Peyer's patch (tissue), 4 donors: ENCODE measurements around the gene DCLK3. TPM values are rescaled to one million over a fixed set of nuclear protein-coding genes. Genes with fewer than 3 reads are reported as not detected.

Experiments
- DNase-seq, 3 donors: peaks; one replicate each; pipeline ENCODE4 v3.0.0-alpha.2; 2017 to 2019
- H3K27ac ChIP-seq, 4 donors: fragments of 200-600 bp; sonication (generic); one replicate each; pipeline ENCODE4 v1.5.1; 2016 to 2019
- H3K27me3 ChIP-seq, 2 donors: fragments of 200-600 bp; sonication (generic); one replicate each; pipeline ENCODE4 v1.5.1; 2019
- H3K36me3 ChIP-seq, 3 donors: fragments of 200-600 bp; sonication (generic); one replicate each; pipeline ENCODE4 v1.5.1; 2016 to 2019
- H3K4me1 ChIP-seq, 4 donors: fragments of 200-600 bp; sonication (generic); one replicate each; pipeline ENCODE4 v1.5.1; 2016 to 2019
- H3K4me3 ChIP-seq, 4 donors: fragments of 200-600 bp; sonication (generic); 1 replicate in 3 of 4; 2 replicates in 1 of 4; pipeline ENCODE4 v1.5.1; 2016 to 2019; ENCODE audit warnings: mild to moderate bottlenecking in 1 of 4
- H3K9me3 ChIP-seq, 4 donors: fragments of 200-600 bp; sonication (generic); one replicate each; pipeline ENCODE4 v1.5.1; 2016 to 2019; ENCODE audit warnings: mild to moderate bottlenecking in 1 of 4
- POLR2A ChIP-seq, 2 donors: fragments of 450-650 bp; IDR thresholded peaks; one replicate each; pipeline ENCODE4 v1.5.1; 2017; ENCODE audit warnings: antibody characterized with exemption in 2 of 2, mild to moderate bottlenecking in 2 of 2, moderate library complexity in 2 of 2
- total RNA-seq, 4 donors: library from RNA; depleted of rRNA; stranded (reverse); fragments of >200 nt; gene quantifications; one replicate each; pipeline ENCODE4 v1.1.0, GENCODE V29; 2016
- TF ChIP-seq, protein P1 (sequence below), 6 experiments: fragments of 450-650 bp in 4 of 6; fragments of 200-600 bp in 2 of 6; sonication (generic) in 1 of 6; IDR thresholded peaks; one replicate each; pipeline ENCODE4 v1.5.1; 2017 to 2019; ENCODE audit warnings: antibody characterized with exemption in 6 of 6, mild to moderate bottlenecking in 3 of 6, moderate library complexity in 1 of 6

The DCLK3 gene
- total RNA-seq, 4 donors from 2014 or later: not detected

DNA sequence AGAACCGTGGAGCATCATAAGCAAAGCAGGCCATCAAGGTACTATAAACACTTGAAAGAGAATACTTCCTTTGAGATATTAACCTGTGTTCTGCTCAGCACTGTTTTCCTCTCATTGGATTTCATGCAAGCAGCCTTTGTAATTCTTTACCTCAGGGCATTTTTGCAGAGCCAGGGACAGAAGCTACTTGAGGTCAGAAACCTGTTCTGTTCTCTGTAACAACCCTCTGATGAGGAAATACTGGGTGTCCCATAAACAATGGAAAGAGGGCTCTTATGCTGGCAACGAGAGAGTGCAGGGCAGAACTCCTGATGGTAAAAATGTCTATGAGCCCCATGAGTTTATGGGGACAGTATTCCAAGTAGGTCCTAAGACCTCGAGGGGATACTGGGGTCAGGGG is 66.0 kb downstream of the DCLK3 start:
- H3K27ac ChIP-seq: no peak overlapping the region

DNA sequence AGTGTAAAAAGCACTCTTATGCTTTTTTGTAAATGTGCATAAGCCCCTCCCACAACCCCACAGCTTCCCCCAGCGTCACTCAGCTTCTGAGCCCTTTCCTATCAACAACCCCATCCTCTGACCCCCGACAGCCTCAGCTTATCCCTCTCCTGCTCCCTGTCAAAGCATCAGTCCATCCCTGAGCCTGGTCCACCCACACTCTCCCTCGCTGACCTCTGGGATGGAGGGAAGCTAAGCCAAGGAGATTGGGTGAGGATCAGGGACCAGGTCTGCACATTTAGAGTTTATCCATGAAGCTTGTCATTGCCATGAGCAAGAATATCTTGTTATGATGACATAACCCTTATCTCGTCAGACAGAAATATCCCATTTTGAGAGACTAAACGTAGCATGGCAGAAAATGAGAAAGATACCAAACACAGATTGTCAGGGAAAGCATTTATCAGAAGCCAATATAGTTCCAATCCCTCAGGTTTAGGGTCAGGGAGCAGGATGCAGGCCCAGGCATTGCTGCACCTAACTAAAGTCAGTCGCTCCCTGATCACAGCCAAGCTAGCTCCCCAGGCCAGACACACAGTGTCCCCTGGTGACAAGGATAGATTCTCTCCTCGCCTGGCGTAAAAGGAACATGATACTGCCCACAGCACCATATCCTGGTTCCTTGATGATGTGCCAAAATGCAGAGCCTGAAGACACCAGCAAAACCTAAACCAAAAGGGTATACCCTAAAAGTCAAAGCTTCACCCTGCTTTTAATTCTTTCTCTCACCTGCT is 66.9 kb downstream of the DCLK3 start:
- DNase-seq: no peak
- Histone ChIP-seq H3K27me3 (no peaks in the 10 kb centered on the region), H3K27ac (no peak overlapping the region), H3K36me3 (no peaks in the 10 kb centered on the region), H3K4me1 (no peaks in the 10 kb centered on the region), H3K9me3 (no peaks in the 10 kb centered on the region), H3K4me3 (no peak overlapping the region)
- TF ChIP-seq, protein P1, sequence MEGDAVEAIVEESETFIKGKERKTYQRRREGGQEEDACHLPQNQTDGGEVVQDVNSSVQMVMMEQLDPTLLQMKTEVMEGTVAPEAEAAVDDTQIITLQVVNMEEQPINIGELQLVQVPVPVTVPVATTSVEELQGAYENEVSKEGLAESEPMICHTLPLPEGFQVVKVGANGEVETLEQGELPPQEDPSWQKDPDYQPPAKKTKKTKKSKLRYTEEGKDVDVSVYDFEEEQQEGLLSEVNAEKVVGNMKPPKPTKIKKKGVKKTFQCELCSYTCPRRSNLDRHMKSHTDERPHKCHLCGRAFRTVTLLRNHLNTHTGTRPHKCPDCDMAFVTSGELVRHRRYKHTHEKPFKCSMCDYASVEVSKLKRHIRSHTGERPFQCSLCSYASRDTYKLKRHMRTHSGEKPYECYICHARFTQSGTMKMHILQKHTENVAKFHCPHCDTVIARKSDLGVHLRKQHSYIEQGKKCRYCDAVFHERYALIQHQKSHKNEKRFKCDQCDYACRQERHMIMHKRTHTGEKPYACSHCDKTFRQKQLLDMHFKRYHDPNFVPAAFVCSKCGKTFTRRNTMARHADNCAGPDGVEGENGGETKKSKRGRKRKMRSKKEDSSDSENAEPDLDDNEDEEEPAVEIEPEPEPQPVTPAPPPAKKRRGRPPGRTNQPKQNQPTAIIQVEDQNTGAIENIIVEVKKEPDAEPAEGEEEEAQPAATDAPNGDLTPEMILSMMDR (IDR thresholded peaks at IDR 0.05): no peak
- TF ChIP-seq POLR2A (IDR thresholded peaks at IDR 0.05): no peak

More for the DNA sequence above, 66.0 kb downstream of the DCLK3 start:
- no peak for TF ChIP-seq POLR2A (IDR thresholded peaks at IDR 0.05)
- TF ChIP-seq, protein P1 (IDR thresholded peaks at IDR 0.05): no peak
- no peaks in the 10 kb centered on the region for H3K9me3 ChIP-seq
- no peaks in the 10 kb centered on the region for H3K36me3 ChIP-seq
- no peaks in the 10 kb centered on the region for H3K4me1 ChIP-seq
- no peak overlapping the region for H3K4me3 ChIP-seq
- H3K27me3 ChIP-seq: no peaks in the 10 kb centered on the region
- DNase-seq: no peak

DNA sequence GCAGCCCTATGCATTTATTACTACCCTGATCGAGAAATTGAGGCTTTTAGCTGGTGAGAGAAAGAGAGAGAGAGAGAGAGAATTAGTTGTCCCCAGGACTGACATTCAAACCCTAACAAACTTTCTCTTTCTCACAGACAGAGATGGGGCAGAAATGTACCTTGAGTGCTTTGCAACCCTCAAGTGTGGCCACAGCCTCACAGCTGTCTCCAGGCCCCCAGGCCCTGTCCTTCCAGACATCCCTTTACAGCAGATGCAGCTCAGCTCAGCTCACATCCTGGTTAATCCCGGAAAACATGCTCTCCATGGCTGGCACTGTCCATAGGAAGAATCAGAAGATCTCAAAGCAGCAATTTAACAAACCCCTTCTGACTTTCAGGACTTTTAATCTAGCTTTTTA is 67.6 kb downstream of the DCLK3 start:
- DNase-seq: no peak

DNA sequence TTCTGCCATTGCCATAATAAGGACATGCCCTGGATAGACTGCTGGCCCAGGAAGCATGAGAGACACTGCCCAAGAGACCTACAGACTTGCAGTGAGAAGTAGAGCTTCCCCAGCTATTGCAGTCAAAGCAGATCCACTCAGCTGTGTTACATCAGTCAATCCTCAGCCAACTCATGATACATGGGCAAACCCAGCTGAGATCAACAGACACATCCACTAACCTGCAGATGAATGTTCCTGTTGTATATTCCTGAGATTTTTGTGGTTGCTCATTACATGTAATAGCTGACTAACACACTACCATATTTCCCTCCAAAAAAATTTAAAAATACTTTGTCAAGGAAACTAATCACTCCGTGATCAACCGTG is 68.6 kb downstream of the DCLK3 start:
- Histone ChIP-seq H3K4me3 (no peak overlapping the region), H3K27ac (no peak overlapping the region), H3K9me3 (no peaks in the 10 kb centered on the region), H3K36me3 (no peaks in the 10 kb centered on the region), H3K4me1 (no peaks in the 10 kb centered on the region), H3K27me3 (no peaks in the 10 kb centered on the region)
- TF ChIP-seq, protein P1 (IDR thresholded peaks at IDR 0.05): no peak
- TF ChIP-seq POLR2A (IDR thresholded peaks at IDR 0.05): no peak
- DNase-seq: no peak

More for the DNA sequence above, 67.6 kb downstream of the DCLK3 start:
- Histone ChIP-seq H3K4me3 (no peak overlapping the region), H3K27ac (no peak overlapping the region), H3K9me3 (no peaks in the 10 kb centered on the region), H3K4me1 (no peaks in the 10 kb centered on the region), H3K36me3 (no peaks in the 10 kb centered on the region), H3K27me3 (no peaks in the 10 kb centered on the region)
- TF ChIP-seq, protein P1 (IDR thresholded peaks at IDR 0.05): no peak
- no peak for TF ChIP-seq POLR2A (IDR thresholded peaks at IDR 0.05)

DNA sequence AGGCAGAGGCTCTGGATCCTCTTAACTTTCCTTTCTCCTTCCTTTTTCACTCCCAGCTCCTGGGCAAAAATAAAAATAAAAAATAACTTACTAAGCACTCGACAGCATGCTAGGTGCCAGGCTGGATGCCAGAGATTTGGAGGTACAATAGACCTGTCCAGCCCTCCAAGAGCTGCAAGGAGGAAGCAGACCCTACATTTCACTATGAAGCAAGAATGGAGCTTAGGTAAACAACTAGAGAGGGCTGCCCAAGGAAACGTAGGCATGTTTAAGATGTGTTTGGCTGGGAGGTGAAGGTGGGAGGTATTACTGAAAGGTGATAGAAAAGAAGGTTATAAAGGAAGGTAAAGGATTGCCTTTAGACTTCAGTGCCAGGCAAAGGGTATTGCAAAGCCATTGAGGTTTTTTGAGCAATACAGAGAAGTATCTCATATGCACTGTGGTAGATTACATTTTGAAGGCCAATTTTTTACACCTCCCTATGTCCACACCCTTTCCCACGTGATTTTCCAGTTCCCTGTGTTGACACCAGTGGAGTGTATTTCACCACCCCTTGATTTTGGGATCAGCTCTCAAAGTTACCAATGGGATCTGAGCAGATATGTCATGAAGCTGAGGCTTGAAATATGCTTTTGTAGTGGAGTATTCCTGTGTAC is 69.1 kb downstream of the DCLK3 start:
- H3K27me3 ChIP-seq: no peaks in the 10 kb centered on the region
- H3K4me1 ChIP-seq: no peaks in the 10 kb centered on the region
- H3K27ac ChIP-seq: no peak overlapping the region
- H3K9me3 ChIP-seq: no peaks in the 10 kb centered on the region
- TF ChIP-seq POLR2A (IDR thresholded peaks at IDR 0.05): no peak
- TF ChIP-seq, protein P1 (IDR thresholded peaks at IDR 0.05): no peak
- no peak for DNase-seq
- H3K4me3 ChIP-seq: no peak overlapping the region
- no peaks in the 10 kb centered on the region for H3K36me3 ChIP-seq
